Activated CD4-positive, alpha-beta T cell treated with anti-CD3 and anti-CD28 coated beads, Interleukin-2, amount 10 ng/mL, durations not matched to agents 24 days and 14 days (primary cell): ENCODE results near the gene S100A16. TPM values are rescaled to one million over a fixed set of nuclear protein-coding genes. Genes with fewer than 3 reads are reported as not detected.

Source experiments
- DNase-seq: peaks from one replicate; pipeline ENCODE4 v3.0.0; 2022
- H3K27ac Mint-ChIP-seq: one replicate; pipeline ENCODE4 v1.8.0; 2022; ENCODE audit warnings: mild to moderate bottlenecking, mixed read lengths
- H3K27me3 Mint-ChIP-seq: one replicate; pipeline ENCODE4 v1.8.0; 2022; ENCODE audit warnings: mixed read lengths
- H3K36me3 Mint-ChIP-seq: one replicate; pipeline ENCODE4 v1.8.0; 2022; ENCODE audit warnings: low read depth, mild to moderate bottlenecking, mixed read lengths
- H3K4me1 Mint-ChIP-seq: one replicate; pipeline ENCODE4 v1.8.0; 2021; ENCODE audit warnings: mixed read lengths
- H3K4me3 Mint-ChIP-seq: one replicate; pipeline ENCODE4 v1.8.0; 2022; ENCODE audit warnings: mild to moderate bottlenecking, moderate library complexity, mixed read lengths
- H3K9me3 Mint-ChIP-seq: one replicate; pipeline ENCODE4 v1.8.0; 2021; ENCODE audit warnings: mixed read lengths
- intact Hi-C: fragments of 100-400 bp; cut with micrococcal nuclease; formaldehyde crosslinking; loops from one replicate; pipeline ENCODE4 v1.15.1; 2023
- total RNA-seq: library from RNA; stranded (reverse); gene quantifications from 2 replicates; pipeline ENCODE4 v1.2.3, GENCODE V29; 2022

S100A16 gene
- total RNA-seq, 1 donor from 2014 or later: not detected

DNA sequence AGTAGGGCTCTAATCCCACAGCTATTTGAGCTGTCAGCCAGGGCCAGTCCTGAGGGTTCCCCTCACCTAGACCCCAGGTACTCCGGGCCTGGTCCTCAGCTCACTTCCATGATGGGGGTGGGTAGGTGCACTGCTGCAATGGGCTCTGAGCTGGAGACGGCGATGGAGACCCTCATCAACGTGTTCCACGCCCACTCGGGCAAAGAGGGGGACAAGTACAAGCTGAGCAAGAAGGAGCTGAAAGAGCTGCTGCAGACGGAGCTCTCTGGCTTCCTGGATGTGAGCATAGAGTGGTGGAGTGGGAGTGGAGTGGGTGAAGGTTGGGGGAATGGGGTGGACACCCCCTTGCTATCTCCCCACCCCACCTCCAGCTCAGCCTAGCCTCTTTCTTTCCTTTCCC lies 17.4 kb upstream of the S100A16 start:
- Mint-ChIP-seq H3K36me3 (peaks cover 11% of the 10 kb centered on the region), H3K4me1 (peaks cover 24% of the 10 kb centered on the region), H3K27me3 (no peaks in the 10 kb centered on the region), H3K9me3 (no peaks in the 10 kb centered on the region), H3K4me3 (no peak overlapping the region), H3K27ac (no peak overlapping the region)
- intact Hi-C loops: loop anchor here (5.0 kb wide), 2 partner anchors 58 to 98 kb away; no protein-coding TSS in a partner anchor
- no peak for DNase-seq

DNA sequence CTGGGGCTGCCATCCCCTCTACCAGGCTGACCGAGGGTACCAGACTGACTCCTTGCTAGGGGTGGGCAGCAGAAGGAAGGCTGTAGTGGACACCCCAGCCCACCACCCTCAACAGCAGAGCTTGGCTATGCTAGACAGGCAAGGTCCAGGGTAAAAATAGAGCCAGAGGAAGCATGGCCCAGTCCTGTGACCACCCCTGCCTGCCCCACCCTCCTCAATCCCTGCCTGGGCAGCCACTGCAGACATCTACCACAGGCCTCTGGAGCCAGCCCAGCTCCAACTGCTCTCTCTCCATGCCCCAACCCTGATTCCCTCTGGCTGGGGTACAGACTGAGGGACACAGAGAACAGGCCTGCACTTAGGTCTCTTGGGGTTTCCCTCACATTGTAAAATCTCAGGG lies 17.0 kb upstream of the S100A16 start:
- Mint-ChIP-seq H3K4me3 (no peak overlapping the region), H3K4me1 (peaks cover 24% of the 10 kb centered on the region), H3K27ac (no peak overlapping the region), H3K9me3 (no peaks in the 10 kb centered on the region), H3K36me3 (peaks cover 10% of the 10 kb centered on the region), H3K27me3 (no peaks in the 10 kb centered on the region)
- DNase-seq: no peak
- intact Hi-C loops: loop anchor here (5.0 kb wide), 2 partner anchors 58 to 98 kb away; no protein-coding TSS in a partner anchor

DNA sequence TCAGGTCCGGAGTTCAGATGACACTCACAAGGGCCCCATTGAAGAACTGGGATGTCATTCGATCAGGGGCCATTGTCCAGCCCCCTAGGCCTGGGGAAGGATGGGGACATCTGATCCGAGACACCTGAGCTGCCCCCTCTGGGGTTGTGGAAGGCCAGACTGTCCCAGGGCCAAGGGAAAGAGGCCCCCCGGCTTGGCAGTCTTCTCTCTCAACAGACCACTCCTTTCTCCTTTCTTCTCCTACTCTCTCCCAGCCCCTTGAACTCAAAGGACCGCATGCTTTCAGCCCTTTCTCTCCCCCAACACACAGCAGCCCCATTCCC lies 16.4 kb upstream of the S100A16 start:
- H3K36me3 Mint-ChIP-seq: peaks cover 6% of the 10 kb centered on the region
- peaks cover 23% of the 10 kb centered on the region for H3K4me1 Mint-ChIP-seq
- intact Hi-C loops: no loop called here
- H3K27ac Mint-ChIP-seq: peak overlapping the region; percentile 21
- no peak for DNase-seq
- H3K27me3 Mint-ChIP-seq: no peaks in the 10 kb centered on the region
- no peak overlapping the region for H3K4me3 Mint-ChIP-seq
- no peaks in the 10 kb centered on the region for H3K9me3 Mint-ChIP-seq

DNA sequence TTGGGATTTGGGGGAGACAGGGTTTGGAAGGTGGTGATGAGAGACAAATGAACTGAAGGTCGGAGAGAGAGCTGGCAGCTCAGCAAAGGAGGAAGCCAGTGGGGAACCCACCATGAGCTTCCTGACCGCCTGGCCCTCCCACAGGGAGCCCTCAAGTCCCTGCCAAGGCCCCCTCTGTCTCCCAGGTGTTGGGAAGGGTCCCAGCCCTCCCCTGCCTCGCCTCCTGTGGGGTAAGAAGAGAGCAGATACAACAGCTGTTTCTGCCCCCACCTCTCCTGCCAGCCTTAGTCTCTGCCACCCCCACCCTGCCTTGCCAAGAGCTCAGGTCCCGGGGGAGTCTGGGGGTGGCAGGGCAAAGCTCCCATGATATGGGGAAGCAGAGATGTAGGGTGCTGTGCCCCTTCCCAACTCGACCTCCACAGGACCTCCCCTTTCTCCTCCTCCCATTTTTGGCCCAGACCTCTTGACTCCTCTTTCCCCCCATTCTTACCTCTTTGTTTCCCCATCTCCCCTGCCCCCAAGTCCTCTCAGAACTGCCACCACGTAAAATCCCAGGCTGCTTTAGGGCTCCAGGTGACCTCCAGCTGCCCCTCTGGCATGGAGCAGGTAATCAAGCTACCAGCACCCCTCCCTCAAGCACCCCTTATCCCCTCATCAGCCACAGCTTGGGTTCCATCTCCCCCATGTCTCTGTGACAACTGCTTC lies 15.9 kb upstream of the S100A16 start:
- peaks cover 23% of the 10 kb centered on the region for H3K4me1 Mint-ChIP-seq
- no peaks in the 10 kb centered on the region for H3K9me3 Mint-ChIP-seq
- no peak overlapping the region for H3K27ac Mint-ChIP-seq

DNA sequence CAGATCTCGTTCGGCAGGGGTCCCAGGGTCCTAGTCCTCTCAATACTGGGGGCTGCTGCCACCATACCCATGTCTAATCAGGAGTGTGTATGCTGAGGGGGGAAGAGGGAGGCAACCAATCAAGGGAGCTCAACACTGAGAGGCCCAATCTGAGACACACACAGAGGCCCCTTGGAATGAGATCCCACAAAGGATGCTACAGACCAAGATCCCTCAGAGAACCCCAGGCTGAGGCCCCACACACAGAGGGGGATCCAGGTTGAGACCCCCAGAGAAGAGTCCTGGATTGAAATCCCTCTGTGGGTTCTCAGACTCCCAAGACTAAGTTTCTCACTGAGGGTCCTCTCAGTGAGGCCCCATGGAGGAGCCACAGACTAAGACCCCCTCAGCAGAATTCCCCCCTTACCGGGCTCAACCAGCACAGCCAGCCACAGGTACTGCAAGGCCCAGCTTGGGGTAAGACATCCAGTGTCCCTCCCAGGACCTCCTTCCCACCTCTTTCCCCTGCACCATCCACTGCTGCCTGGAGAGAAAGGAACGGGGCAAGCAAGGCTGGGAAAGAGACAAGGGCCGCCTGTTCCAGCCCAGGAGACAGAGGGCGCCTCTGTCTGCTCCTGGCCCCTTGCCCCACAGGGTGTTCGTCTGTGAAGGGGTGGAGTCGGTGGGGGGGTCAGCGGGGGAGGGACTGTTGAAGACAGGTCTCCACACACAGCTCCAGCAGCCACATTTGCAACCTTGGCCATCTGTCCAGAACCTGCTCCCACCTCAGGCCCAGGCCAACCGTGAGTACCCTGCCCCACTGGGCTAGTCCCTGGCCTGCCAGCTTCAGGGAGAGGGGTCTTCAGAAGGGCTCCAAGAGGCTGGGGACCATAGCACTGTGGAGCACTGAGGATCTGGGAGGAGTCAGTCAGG lies 15.0 kb upstream of the S100A16 start, which contains the start of gene S100A1:
S100A1 (plus strand) TSS at position 720 of the 912 bp plus-strand sequence. CDS start 2,088 bp downstream, outside the sequence.
- Mint-ChIP-seq H3K27me3 (no peaks in the 10 kb centered on the region), H3K36me3 (peaks cover 3% of the 10 kb centered on the region), H3K27ac (no peak within 1 kb of the TSS), H3K4me3 (no peak within 1 kb of the TSS), H3K4me1 (peaks cover 16% of the 10 kb centered on the region), H3K9me3 (no peaks in the 10 kb centered on the region)
- intact Hi-C loops: no loop called here
- DNase-seq: no peak

More for the DNA sequence above, 15.9 kb upstream of the S100A16 start:
- intact Hi-C loops: no loop called here
- no peak overlapping the region for H3K4me3 Mint-ChIP-seq
- H3K36me3 Mint-ChIP-seq: peaks cover 3% of the 10 kb centered on the region
- DNase-seq: no peak
- H3K27me3 Mint-ChIP-seq: no peaks in the 10 kb centered on the region

DNA sequence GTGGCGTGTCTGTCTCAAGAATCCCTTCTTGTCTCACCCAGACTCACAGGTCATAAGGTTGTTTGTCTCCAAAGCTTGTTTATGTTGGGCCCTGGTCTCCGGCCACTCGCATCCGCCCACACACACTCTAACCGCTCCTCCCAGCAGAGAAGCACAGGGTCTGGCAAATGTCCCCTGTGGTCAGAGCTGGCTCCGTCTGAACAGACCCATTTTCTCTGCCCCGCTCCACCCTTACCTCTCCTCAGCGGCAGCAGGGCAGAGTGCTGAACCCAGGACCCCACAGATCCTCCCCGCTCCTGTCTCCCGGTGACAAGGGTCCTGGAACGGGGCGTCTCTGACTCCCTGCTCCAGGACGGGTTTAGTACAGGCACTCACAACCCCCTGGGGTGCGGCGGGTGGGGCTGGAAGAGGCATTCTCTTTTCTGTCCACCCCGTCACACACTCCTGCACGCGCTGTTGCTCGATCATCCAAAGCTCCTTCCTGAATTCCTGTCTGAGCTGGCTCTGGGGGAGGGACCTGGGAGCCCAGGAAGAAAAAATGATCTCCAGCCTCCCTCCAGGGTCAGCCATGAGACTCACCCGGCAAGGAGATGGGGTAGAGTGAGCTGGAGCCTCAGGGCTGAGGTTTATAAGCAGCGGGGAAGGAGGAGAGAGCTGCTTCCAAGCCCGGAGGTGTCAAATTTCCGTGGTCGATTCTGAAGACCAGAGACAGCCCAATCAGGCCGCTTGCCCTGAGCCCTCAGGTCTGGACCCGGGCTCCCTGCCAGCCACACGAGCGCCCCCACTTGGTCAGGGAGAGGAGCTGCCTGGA lies 14.2 kb upstream of the S100A16 start, which contains the start of gene S100A13:
S100A13 (minus strand) TSS at position 602 of the 811 bp plus-strand sequence. CDS start 1,033 bp downstream, outside the sequence.
- H3K27ac Mint-ChIP-seq: no peak within 1 kb of the TSS
- H3K36me3 Mint-ChIP-seq: peaks cover 2% of the 10 kb centered on the region
- peaks cover 11% of the 10 kb centered on the region for H3K4me1 Mint-ChIP-seq
- H3K27me3 Mint-ChIP-seq: no peaks in the 10 kb centered on the region
- H3K9me3 Mint-ChIP-seq: no peaks in the 10 kb centered on the region
- DNase-seq: no peak
- H3K4me3 Mint-ChIP-seq: no peak within 1 kb of the TSS
- intact Hi-C loops: no loop called here

DNA sequence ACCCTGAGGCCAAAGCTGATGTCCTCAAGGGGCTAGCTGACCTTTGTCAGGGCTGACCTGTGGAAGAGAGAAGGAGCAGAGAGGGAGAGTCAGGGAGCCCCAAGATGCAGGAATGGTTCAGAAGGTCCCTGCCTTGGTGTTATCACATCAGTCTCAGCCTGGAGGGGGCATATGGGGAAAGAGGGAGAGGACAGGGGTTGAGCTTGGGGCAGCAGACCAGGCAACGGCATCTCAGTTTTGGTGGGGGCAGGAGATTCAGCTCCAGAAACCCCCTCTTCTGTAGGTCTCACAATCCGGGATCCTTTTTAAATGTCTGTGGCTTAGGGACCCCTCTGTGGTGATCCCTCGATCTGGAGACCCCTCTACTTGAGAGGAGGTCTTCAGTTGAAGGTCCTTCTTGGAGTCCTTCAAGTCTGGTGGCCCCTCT lies 13.6 kb upstream of the S100A16 start:
- Mint-ChIP-seq H3K9me3 (no peaks in the 10 kb centered on the region), H3K36me3 (peaks cover 1% of the 10 kb centered on the region), H3K27ac (no peak overlapping the region), H3K4me1 (peaks cover 7% of the 10 kb centered on the region), H3K27me3 (no peaks in the 10 kb centered on the region), H3K4me3 (no peak overlapping the region)
- no peak for DNase-seq
- intact Hi-C loops: no loop called here

DNA sequence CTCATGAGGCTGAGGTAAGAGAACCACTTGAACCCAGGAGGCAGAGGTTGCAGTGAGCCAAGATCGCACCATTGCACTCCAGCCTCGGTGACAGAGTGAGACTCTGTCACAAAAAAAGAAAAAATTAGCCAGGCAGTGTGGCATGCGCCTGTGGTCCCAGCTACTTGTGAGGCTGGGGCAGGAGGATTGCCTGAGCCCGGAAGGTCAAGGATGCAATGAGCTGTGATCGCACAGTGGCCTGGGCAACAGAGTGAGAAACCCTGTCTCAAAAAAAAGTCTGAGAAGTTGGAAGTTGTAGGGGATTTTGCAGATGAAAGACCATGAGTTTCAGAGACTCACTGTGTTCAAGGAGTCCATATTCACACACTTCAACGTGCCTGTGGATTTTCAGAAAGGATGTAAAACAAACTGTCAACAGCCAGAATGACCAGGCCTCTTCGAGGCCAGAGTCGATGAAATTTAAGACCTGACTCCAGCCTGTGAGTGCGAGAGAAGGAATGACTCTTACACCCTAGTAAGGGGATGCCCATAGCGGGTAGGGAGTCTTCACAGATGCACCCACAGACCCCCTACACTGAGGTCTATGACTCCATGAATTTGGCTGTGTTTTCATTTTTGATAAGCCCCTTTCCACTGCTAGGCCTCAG lies 12.2 kb upstream of the S100A16 start:
- intact Hi-C loops: no loop called here

DNA sequence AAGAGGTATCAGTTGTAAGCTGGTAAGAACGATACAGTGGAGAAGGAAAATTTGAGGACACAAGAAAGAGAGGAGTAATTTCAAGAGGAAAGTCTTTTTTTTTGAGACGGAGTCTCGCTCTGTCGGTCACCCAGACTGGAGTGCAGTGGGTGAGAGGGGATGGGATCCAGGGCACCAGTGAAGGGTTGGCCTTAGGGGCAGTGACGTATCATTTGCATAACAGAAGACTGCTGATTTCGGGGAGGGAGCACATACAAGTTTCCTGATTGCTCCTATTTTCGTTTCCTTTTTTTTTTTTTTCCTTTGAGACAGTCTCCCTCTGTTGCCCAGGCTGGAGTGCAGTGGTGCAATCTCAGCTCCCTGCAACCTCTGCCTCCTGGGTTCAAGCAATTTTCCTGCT lies 10.2 kb upstream of the S100A16 start:
- Mint-ChIP-seq H3K9me3 (no peaks in the 10 kb centered on the region), H3K27me3 (no peaks in the 10 kb centered on the region), H3K36me3 (no peaks in the 10 kb centered on the region), H3K4me1 (no peaks in the 10 kb centered on the region), H3K27ac (no peak overlapping the region), H3K4me3 (no peak overlapping the region)
- no peak for DNase-seq
- intact Hi-C loops: no loop called here

More for the DNA sequence above, 12.2 kb upstream of the S100A16 start:
- Mint-ChIP-seq H3K36me3 (no peaks in the 10 kb centered on the region), H3K4me1 (no peaks in the 10 kb centered on the region), H3K4me3 (no peak overlapping the region), H3K27ac (no peak overlapping the region), H3K27me3 (no peaks in the 10 kb centered on the region), H3K9me3 (no peaks in the 10 kb centered on the region)
- no peak for DNase-seq

DNA sequence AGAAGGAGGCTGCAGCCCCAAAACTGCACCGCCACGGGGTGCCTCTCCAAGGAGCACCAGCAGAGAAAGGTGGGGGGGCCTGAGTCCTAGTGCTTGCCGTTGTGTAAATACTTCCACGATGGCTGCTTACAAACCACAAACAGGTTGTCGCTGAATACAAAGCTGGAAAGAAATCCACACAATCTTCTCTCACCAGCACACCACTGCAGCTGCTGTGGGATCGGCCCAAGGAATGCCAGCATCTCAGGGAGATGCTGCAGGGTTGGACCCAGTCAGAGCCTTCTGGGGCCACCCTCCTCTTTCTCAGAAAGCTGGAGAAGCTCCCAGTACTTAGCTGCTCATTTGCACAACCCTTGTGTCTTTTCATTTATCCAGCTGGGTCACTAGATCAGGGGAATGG lies 6.2 kb upstream of the S100A16 start:
- intact Hi-C loops: no loop called here
- no peak for DNase-seq
- Mint-ChIP-seq H3K27ac (no peak overlapping the region), H3K9me3 (no peaks in the 10 kb centered on the region), H3K4me1 (peaks cover 8% of the 10 kb centered on the region), H3K27me3 (no peaks in the 10 kb centered on the region), H3K36me3 (no peaks in the 10 kb centered on the region), H3K4me3 (no peak overlapping the region)

DNA sequence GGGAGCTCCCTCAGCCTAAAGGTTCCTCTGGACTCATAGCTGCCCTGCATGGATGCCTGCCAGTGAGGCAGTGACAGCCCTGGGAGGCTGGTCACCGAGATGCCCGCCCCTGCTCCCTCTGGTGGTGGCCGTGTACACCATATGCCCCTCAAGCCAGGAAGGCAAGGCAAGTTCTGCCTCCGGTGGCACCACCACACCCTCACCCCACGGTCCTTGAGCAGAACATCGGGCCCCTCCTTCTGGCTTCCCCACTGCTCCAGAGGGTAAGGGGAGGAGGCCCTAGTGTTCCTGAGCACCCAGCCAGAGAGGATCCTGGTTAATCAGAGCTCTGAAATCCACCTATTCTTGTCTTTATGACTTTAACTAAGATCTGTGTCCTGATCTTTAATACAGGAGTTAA lies 4.7 kb upstream of the S100A16 start:
- intact Hi-C loops: loop anchor here (1.0 to 2.0 kb wide), 4 partner anchors 45 to 106 kb away; no protein-coding TSS in a partner anchor
- DNase-seq: peak; percentile 93
- H3K4me1 Mint-ChIP-seq: peaks cover 8% of the 10 kb centered on the region
- H3K36me3 Mint-ChIP-seq: no peaks in the 10 kb centered on the region
- no peaks in the 10 kb centered on the region for H3K9me3 Mint-ChIP-seq
- no peak overlapping the region for H3K27ac Mint-ChIP-seq
- no peak overlapping the region for H3K4me3 Mint-ChIP-seq
- no peaks in the 10 kb centered on the region for H3K27me3 Mint-ChIP-seq

DNA sequence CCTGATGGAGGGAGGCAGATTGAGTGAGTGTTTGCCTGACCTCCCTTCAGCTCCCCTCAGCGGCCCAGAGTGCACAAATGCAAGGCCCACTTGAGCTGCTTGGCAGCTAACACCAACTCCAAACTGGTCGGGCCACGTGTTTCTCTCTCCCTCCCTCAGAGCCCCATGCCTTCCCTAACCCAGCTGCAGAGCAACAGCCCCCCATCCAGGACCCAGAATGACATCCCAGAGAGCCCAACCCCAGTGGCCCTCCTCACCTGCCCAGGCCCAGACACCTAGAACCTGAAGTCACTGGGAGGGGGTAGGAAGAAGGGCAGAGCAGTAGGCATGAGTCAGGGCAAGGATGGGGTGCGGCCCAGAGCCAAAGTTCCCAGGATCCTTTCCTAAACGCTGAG lies 4.0 kb upstream of the S100A16 start:
- Mint-ChIP-seq H3K4me3 (no peak overlapping the region), H3K4me1 (peaks cover 8% of the 10 kb centered on the region), H3K9me3 (no peaks in the 10 kb centered on the region), H3K27me3 (no peaks in the 10 kb centered on the region), H3K36me3 (no peaks in the 10 kb centered on the region), H3K27ac (peak overlapping the region; percentile 32)
- no peak for DNase-seq
- intact Hi-C loops: loop anchor here (1.0 to 2.0 kb wide), 4 partner anchors 45 to 106 kb away; no protein-coding TSS in a partner anchor
